Stimulated activated effector memory CD8-positive, alpha-beta T cell treated with anti-CD3 and anti-CD28 coated beads, Interleukin-12 subunit alpha, Interleukin-12 subunit beta, amount 100 ng/mL, for 72 hours (primary cell): ENCODE measurements around the gene FSTL3.
"Not testable (repeated sequence)": the region's sequence is repeated elsewhere in the genome, so short reads cannot be mapped to it uniquely, and the experiment has no call there.

Experiments used
- ATAC-seq: fragments of 150-1000 bp; cut with Tn5 transposase; 2 replicates; pipeline ENCODE4 v1.10.0; 2021
- DNase-seq, 2 donors: peaks; one replicate each; pipeline ENCODE4 v3.0.0; 2021 to 2022; ENCODE audit warnings: low spot score in 2 of 2
- H3K27ac Mint-ChIP-seq: one replicate; pipeline ENCODE4 v1.8.0; 2022; ENCODE audit warnings: mild to moderate bottlenecking, mixed read lengths
- H3K36me3 Mint-ChIP-seq: one replicate; pipeline ENCODE4 v1.8.0; 2022; ENCODE audit warnings: mild to moderate bottlenecking, mixed read lengths
- H3K4me1 Mint-ChIP-seq: one replicate; pipeline ENCODE4 v1.8.0; 2022; ENCODE audit warnings: mixed read lengths
- H3K4me3 Mint-ChIP-seq: one replicate; pipeline ENCODE4 v1.8.0; 2022; ENCODE audit warnings: mild to moderate bottlenecking, mixed read lengths
- H3K9me3 Mint-ChIP-seq: one replicate; pipeline ENCODE4 v1.8.0; 2022; ENCODE audit warnings: mixed read lengths

FSTL3 gene

GRCh38 chr19:676339-677105 is at the start of gene FSTL3:
Gene FSTL3 (plus strand): TSS chr19:676392. CDS start chr19:676424, 32 bp downstream.
- DNase-seq (no peak), ATAC-seq (no peak)
- H3K4me3 Mint-ChIP-seq: no peak within 1 kb of the TSS
- H3K27ac Mint-ChIP-seq: no peak within 1 kb of the TSS
- H3K36me3 Mint-ChIP-seq: peaks cover 8% of the 10 kb centered on the region
- peaks cover 8% of the 10 kb centered on the region for H3K4me1 Mint-ChIP-seq
- H3K9me3 Mint-ChIP-seq: no peaks in the 10 kb centered on the region

GRCh38 chr19:626566-626965 is 49.6 kb upstream of the FSTL3 start:
- H3K27ac Mint-ChIP-seq, H3K9me3 Mint-ChIP-seq, H3K4me3 Mint-ChIP-seq, ATAC-seq, DNase-seq: not testable (repeated sequence)
- peaks cover 63% of the 10 kb centered on the region for H3K36me3 Mint-ChIP-seq
- H3K4me1 Mint-ChIP-seq: peaks cover 17% of the 10 kb centered on the region

GRCh38 chr19:628168-628567 is 48.0 kb upstream of the FSTL3 start:
- no peak for DNase-seq

GRCh38 chr19:629515-629914 is 46.7 kb upstream of the FSTL3 start:
- not testable (repeated sequence) for H3K9me3 Mint-ChIP-seq, ATAC-seq, DNase-seq, H3K4me3 Mint-ChIP-seq, H3K27ac Mint-ChIP-seq
- peaks cover 40% of the 10 kb centered on the region for H3K4me1 Mint-ChIP-seq
- H3K36me3 Mint-ChIP-seq: peaks cover 90% of the 10 kb centered on the region

More at GRCh38 chr19:628168-628567, 48.0 kb upstream of the FSTL3 start:
- peaks cover 79% of the 10 kb centered on the region for H3K36me3 Mint-ChIP-seq
- H3K4me3 Mint-ChIP-seq: no peak overlapping the region
- no peaks in the 10 kb centered on the region for H3K9me3 Mint-ChIP-seq
- no peak overlapping the region for H3K27ac Mint-ChIP-seq
- no peak for ATAC-seq
- H3K4me1 Mint-ChIP-seq: peaks cover 28% of the 10 kb centered on the region

- Mint-ChIP-seq H3K4me1 (peaks cover 40% of the 10 kb centered on the region), H3K4me3 (no peak overlapping the region), H3K36me3 (peaks cover 88% of the 10 kb centered on the region), H3K9me3 (no peaks in the 10 kb centered on the region), H3K27ac (peak overlapping the region; percentile 64)
- ATAC-seq (no peak), DNase-seq (no peak)
These were observed 46.1 kb upstream of the FSTL3 start for GRCh38 chr19:629961-630714.

GRCh38 chr19:632579-633067 is 43.6 kb upstream of the FSTL3 start:
- Mint-ChIP-seq H3K27ac (peak overlapping the region; percentile 94), H3K9me3 (no peaks in the 10 kb centered on the region), H3K4me3 (peak overlapping the region; percentile 94), H3K4me1 (peaks cover 35% of the 10 kb centered on the region), H3K36me3 (peaks cover 68% of the 10 kb centered on the region)
- ATAC-seq (peak; percentile 69), DNase-seq (peak; percentile 46 to 80)

GRCh38 chr19:633068-633785 is 43.0 kb upstream of the FSTL3 start, which contains the start of gene POLRMT:
Gene POLRMT (minus strand): TSS chr19:633537. CDS start chr19:633512, 25 bp downstream.
- Mint-ChIP-seq H3K27ac (peak within 1 kb of the TSS; percentile 94), H3K4me3 (peak within 1 kb of the TSS; percentile 94), H3K36me3 (peaks cover 62% of the 10 kb centered on the region), H3K9me3 (no peaks in the 10 kb centered on the region), H3K4me1 (peaks cover 35% of the 10 kb centered on the region)
- peak; percentile 93 for ATAC-seq
- DNase-seq: peak; percentile 87 to 99

GRCh38 chr19:633786-634639 is 42.2 kb upstream of the FSTL3 start:
- no peaks in the 10 kb centered on the region for H3K9me3 Mint-ChIP-seq
- peaks cover 36% of the 10 kb centered on the region for H3K4me1 Mint-ChIP-seq
- H3K4me3 Mint-ChIP-seq: peak overlapping the region; percentile 94
- no peak for DNase-seq
- peak overlapping the region; percentile 94 for H3K27ac Mint-ChIP-seq
- H3K36me3 Mint-ChIP-seq: peaks cover 55% of the 10 kb centered on the region
- ATAC-seq: no peak

- Mint-ChIP-seq H3K9me3 (no peaks in the 10 kb centered on the region), H3K4me1 (peaks cover 39% of the 10 kb centered on the region), H3K4me3 (no peak overlapping the region), H3K27ac (no peak overlapping the region), H3K36me3 (peaks cover 52% of the 10 kb centered on the region)
- ATAC-seq (no peak), DNase-seq (no peak)
These were observed 41.1 kb upstream of the FSTL3 start for GRCh38 chr19:634975-635652.

GRCh38 chr19:638906-639252 is 37.3 kb upstream of the FSTL3 start:
- peaks cover 15% of the 10 kb centered on the region for H3K36me3 Mint-ChIP-seq
- no peak for DNase-seq
- peaks cover 13% of the 10 kb centered on the region for H3K4me1 Mint-ChIP-seq
- no peaks in the 10 kb centered on the region for H3K9me3 Mint-ChIP-seq
- ATAC-seq: no peak
- H3K4me3 Mint-ChIP-seq: peak overlapping the region; percentile 81
- peak overlapping the region; percentile 89 for H3K27ac Mint-ChIP-seq

GRCh38 chr19:639253-640160 is 36.7 kb upstream of the FSTL3 start, which contains the start of gene FGF22:
Gene FGF22 (plus strand): TSS chr19:639879. CDS start chr19:639926, 47 bp downstream.
- peaks cover 8% of the 10 kb centered on the region for H3K4me1 Mint-ChIP-seq

GRCh38 chr19:640161-640558 is 36.0 kb upstream of the FSTL3 start:
- ATAC-seq: no peak
- Mint-ChIP-seq H3K9me3 (no peaks in the 10 kb centered on the region), H3K4me3 (peak overlapping the region; percentile 81), H3K4me1 (peaks cover 8% of the 10 kb centered on the region), H3K36me3 (peaks cover 22% of the 10 kb centered on the region), H3K27ac (no peak overlapping the region)
- no peak for DNase-seq

More at GRCh38 chr19:639253-640160, 36.7 kb upstream of the FSTL3 start, which contains the start of gene FGF22:
- Mint-ChIP-seq H3K9me3 (no peaks in the 10 kb centered on the region), H3K36me3 (peaks cover 16% of the 10 kb centered on the region), H3K27ac (peak within 1 kb of the TSS; percentile 89), H3K4me3 (peak within 1 kb of the TSS; percentile 81)
- DNase-seq (peak; percentile 87 to 92), ATAC-seq (peak; percentile 93)

GRCh38 chr19:640606-641189 is 35.5 kb upstream of the FSTL3 start:
- DNase-seq: no peak
- Mint-ChIP-seq H3K36me3 (peaks cover 27% of the 10 kb centered on the region), H3K27ac (no peak overlapping the region), H3K4me3 (no peak overlapping the region), H3K4me1 (peaks cover 8% of the 10 kb centered on the region), H3K9me3 (no peaks in the 10 kb centered on the region)
- no peak for ATAC-seq
